Esophagus squamous epithelium (tissue), 5 donors: ENCODE data around the gene DLGAP1. TPM values are rescaled to one million over a fixed set of nuclear protein-coding genes. Genes with fewer than 3 reads are reported as not detected.
A peak's percentile ranks its signal among the peaks of the same experiment; 100 is the strongest.

ENCODE experiments used
- DNase-seq: peaks from one replicate; lab custom pipeline; 2025; lab: John Stamatoyannopoulos, UW
- H3K27ac ChIP-seq, 4 donors: fragments of 200-600 bp; sonication (generic); one replicate each; pipeline ENCODE4 v1.5.1; 2016 to 2019; ENCODE audit warnings: mild to moderate bottlenecking in 1 of 4
- H3K27me3 ChIP-seq, 4 donors: fragments of 200-600 bp; sonication (generic); 1 replicate in 3 of 4; 2 replicates in 1 of 4; pipeline versions ENCODE4 v1.5.1 to v1.6.0; 2017 to 2021; ENCODE audit warnings: antibody characterized with exemption in 1 of 4
- H3K36me3 ChIP-seq, 3 donors: fragments of 200-600 bp; sonication (generic); one replicate each; pipeline ENCODE4 v1.5.1; 2016 to 2019
- H3K4me1 ChIP-seq, 3 donors: fragments of 200-600 bp; sonication (generic); one replicate each; pipeline ENCODE4 v1.5.1; 2017 to 2019
- H3K4me3 ChIP-seq, 4 donors: fragments of 200-600 bp; sonication (generic); 1 replicate in 3 of 4; 2 replicates in 1 of 4; pipeline ENCODE4 v1.5.1; 2016 to 2019; ENCODE audit warnings: mild to moderate bottlenecking in 2 of 4, moderate library complexity in 1 of 4
- H3K9me3 ChIP-seq, 3 donors: fragments of 200-600 bp; sonication (generic); one replicate each; pipeline ENCODE4 v1.5.1; 2016 to 2019
- CTCF ChIP-seq, 6 experiments: fragments of 450-650 bp in 4 of 6; fragments of 200-600 bp in 2 of 6; sonication (generic) in 2 of 6; IDR thresholded peaks; one replicate each; pipeline ENCODE4 v1.5.1; 2016 to 2019; ENCODE audit warnings: antibody characterized with exemption in 6 of 6, mild to moderate bottlenecking in 4 of 6, moderate library complexity in 4 of 6
- POLR2A ChIP-seq, 4 donors: fragments of 450-650 bp; IDR thresholded peaks; one replicate each; pipeline ENCODE4 v1.6.1; 2017; ENCODE audit warnings: antibody characterized with exemption in 4 of 4, mild to moderate bottlenecking in 4 of 4, moderate library complexity in 3 of 4
- WGBS, 2 donors: methylation state at CpG; one replicate each; pipeline ENCODE4 v1.1.5; 2018; 5-methylcytosine and 5-hydroxymethylcytosine counted together
- intact Hi-C: fragments of 100-400 bp; cut with DNase I; formaldehyde crosslinking; loops from one replicate; pipeline ENCODE4 v1.15.0; 2022
- total RNA-seq, 4 donors: library from RNA; depleted of rRNA; stranded (reverse); fragments of >200 nt; gene quantifications; one replicate each; pipeline ENCODE4 v1.1.0, GENCODE V29; 2016
- donor health status: DM: yes; HTN: yes; CAD: no.

The DLGAP1 gene
- total RNA-seq, 4 donors from 2014 or later = 0.09 to 1.5 (median 0.52) TPM

DNA sequence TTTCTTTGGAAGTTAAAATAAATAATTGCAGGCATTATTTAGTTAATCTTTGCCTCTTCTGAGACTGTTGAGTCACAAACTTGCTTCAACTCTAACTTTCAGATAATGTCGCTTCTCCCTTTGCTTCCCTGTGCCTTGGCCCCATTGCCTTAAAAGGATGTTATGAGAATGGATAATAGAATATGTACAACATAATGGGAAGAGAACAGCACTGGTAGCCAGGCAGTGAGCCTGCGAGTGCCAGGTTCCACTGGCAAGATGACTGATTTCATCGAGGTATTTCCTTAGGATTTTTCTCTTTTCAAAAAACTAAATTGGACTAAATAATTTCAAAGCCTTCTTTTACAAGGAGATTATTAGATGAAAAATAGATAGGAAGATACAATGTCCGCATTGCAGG, 584.2 kb downstream of the DLGAP1 start:
- WGBS, 2 donors = 80% methylated on average over 4 of the region's 4 CpGs
- H3K27ac ChIP-seq = no peak overlapping the region
- H3K9me3 ChIP-seq = no peaks in the 10 kb centered on the region
- H3K36me3 ChIP-seq = no peaks in the 10 kb centered on the region
- H3K4me3 ChIP-seq = no peak overlapping the region
- H3K27me3 ChIP-seq = no peaks in the 10 kb centered on the region
- intact Hi-C loops = loop anchor here (10.0 kb wide), 1 partner anchor 106 kb away; no protein-coding TSS in a partner anchor
- TF ChIP-seq CTCF (IDR thresholded peaks at IDR 0.05) = no peak
- no peak for TF ChIP-seq POLR2A (IDR thresholded peaks at IDR 0.05)
- H3K4me1 ChIP-seq = no peaks in the 10 kb centered on the region
- DNase-seq = no peak

- TF ChIP-seq CTCF (IDR thresholded peaks at IDR 0.05) (peak in 5 of 6 experiments; percentile 32 to 64 (median 36)), POLR2A (IDR thresholded peaks at IDR 0.05) (no peak)
- Histone ChIP-seq H3K27me3 (no peaks in the 10 kb centered on the region), H3K27ac (no peak overlapping the region), H3K9me3 (no peaks in the 10 kb centered on the region), H3K36me3 (no peaks in the 10 kb centered on the region), H3K4me3 (no peak overlapping the region), H3K4me1 (no peaks in the 10 kb centered on the region)
- WGBS, 2 donors = 16 to 27% methylated on average over 2 of the region's 2 CpGs
- DNase-seq = no peak
- intact Hi-C loops = loop anchor here (10.0 kb wide), 1 partner anchor 105 kb away; no protein-coding TSS in a partner anchor
These were observed 585.3 kb downstream of the DLGAP1 start for GRCh38 chr18:3869848-3870247.

GRCh38 chr18:3867864-3868311, 587.2 kb downstream of the DLGAP1 start:
- intact Hi-C loops = no loop called here
- no peak for DNase-seq
- no peak overlapping the region for H3K27ac ChIP-seq
- no peaks in the 10 kb centered on the region for H3K27me3 ChIP-seq
- H3K36me3 ChIP-seq = no peaks in the 10 kb centered on the region
- no peaks in the 10 kb centered on the region for H3K4me1 ChIP-seq
- no peaks in the 10 kb centered on the region for H3K9me3 ChIP-seq
- no peak for TF ChIP-seq POLR2A (IDR thresholded peaks at IDR 0.05)
- TF ChIP-seq CTCF (IDR thresholded peaks at IDR 0.05) = no peak
- WGBS, 2 donors = 45 to 50% methylated on average over 8 of the region's 8 CpGs
- H3K4me3 ChIP-seq = no peak overlapping the region

DNA sequence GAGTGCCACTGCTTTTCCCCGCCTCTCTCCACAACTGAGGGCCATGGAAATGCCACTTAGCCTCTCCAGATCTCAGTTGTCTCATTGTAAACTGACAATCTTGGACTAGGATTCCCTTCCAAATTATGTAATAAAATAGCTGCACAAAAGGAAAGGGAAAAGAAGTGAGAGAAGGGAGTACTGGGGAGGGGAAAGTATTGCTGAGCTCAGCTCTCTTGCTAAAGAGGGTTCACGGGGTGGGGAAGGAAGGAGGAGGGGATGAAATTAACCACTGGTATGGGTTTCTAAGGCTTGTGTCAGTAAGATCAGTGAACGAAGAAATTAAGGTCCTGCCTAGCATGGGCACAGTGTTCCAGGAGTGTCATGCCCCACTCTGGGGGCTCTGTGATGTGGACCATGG, 587.9 kb downstream of the DLGAP1 start:
- intact Hi-C loops = no loop called here
- no peak overlapping the region for H3K27ac ChIP-seq
- no peak for TF ChIP-seq CTCF (IDR thresholded peaks at IDR 0.05)
- no peak for TF ChIP-seq POLR2A (IDR thresholded peaks at IDR 0.05)
- H3K27me3 ChIP-seq = no peaks in the 10 kb centered on the region
- H3K36me3 ChIP-seq = no peaks in the 10 kb centered on the region
- H3K9me3 ChIP-seq = no peaks in the 10 kb centered on the region
- no peak overlapping the region for H3K4me3 ChIP-seq
- DNase-seq = no peak
- no peaks in the 10 kb centered on the region for H3K4me1 ChIP-seq
- WGBS, 2 donors = 77 to 79% methylated on average over 3 of the region's 3 CpGs

GRCh38 chr18:3864669-3865298, 590.3 kb downstream of the DLGAP1 start:
- Histone ChIP-seq H3K27me3 (no peaks in the 10 kb centered on the region), H3K27ac (no peak overlapping the region), H3K9me3 (no peaks in the 10 kb centered on the region), H3K36me3 (no peaks in the 10 kb centered on the region), H3K4me3 (no peak overlapping the region), H3K4me1 (no peaks in the 10 kb centered on the region)
- TF ChIP-seq CTCF (IDR thresholded peaks at IDR 0.05) = no peak
- TF ChIP-seq POLR2A (IDR thresholded peaks at IDR 0.05) = no peak
- intact Hi-C loops = no loop called here
- WGBS, 2 donors = 71 to 88% methylated on average over 4 of the region's 4 CpGs
- no peak for DNase-seq
